Measurements from ENCODE around the gene MOV10. TPM values are rescaled to one million over a fixed set of nuclear protein-coding genes. Genes with fewer than 3 reads are reported as not detected.

MOV10 gene
- total and polyA plus RNA-seq, 9 of the 15 experiments (the other 6 are each of a cell fraction or from before 2014, with no cell fraction given): 16.7 to 105 (median 49.5) TPM

GRCh38 chr1:112712701-112713128 is 38.3 kb downstream of the MOV10 start:
- TF ChIP-seq GATAD2B (IDR thresholded peaks at IDR 0.05; ENCODE audit: borderline replicate concordance) (no peak), PKNOX1 (IDR thresholded peaks at IDR 0.05) (peak; percentile 62; the same call in 1 of the 2 replicates)
- no peak for DNase-seq (ENCODE audit: extremely low read depth in 1 of 4, low spot score in 3 of 4)
- no peaks in the 10 kb centered on the region for H4K20me1 ChIP-seq (replicated peaks; ENCODE audit: control insufficient read depth, insufficient read depth, low read length)
- no peak overlapping the region for H2AFZ ChIP-seq (ENCODE audit: low read depth, low read length)
- H3K4me2 ChIP-seq (ENCODE audit: insufficient read depth, low read length): no peak overlapping the region
- POLR2A ChIA-PET: interaction anchor here (0.7 kb wide), 1 partner anchor 95 kb away, joined by 3 read pairs; no protein-coding TSS in a partner anchor
- BruUV-seq (replicated peaks): TSS peak; percentile 38
- no peak overlapping the region for H3K27ac ChIP-seq (ENCODE audit: extremely low read depth, low read depth, low read length)
- in situ Hi-C loops (cut with MboI) (no loop called here), intact Hi-C loops (cut with micrococcal nuclease) (loop anchor here (10.0 kb wide), 1 partner anchor 432 kb away; no protein-coding TSS in a partner anchor)
- peak overlapping the region in 1 of 2 experiments; percentile 14; a peak in 1 of 4 replicates for H3K9ac ChIP-seq (ENCODE audit: insufficient read depth in 1 of 2, low read depth in 2 of 2, low read length in 2 of 2)
- CTCF ChIA-PET (ENCODE audit: low intra/inter-chr PET ratio): no interaction called here
- H3K9me3 ChIP-seq (replicated peaks; ENCODE audit: control insufficient read depth, insufficient read depth, low read depth, low read length): no peaks in the 10 kb centered on the region
- no peak overlapping the region for H3K4me3 ChIP-seq
- FAIRE-seq: no peak
- no peak for ATAC-seq
- no peaks in the 10 kb centered on the region for H3K9me1 ChIP-seq (ENCODE audit: control insufficient read depth, insufficient read depth, low read length)
- WGBS (ENCODE audit: insufficient coverage, low coverage, missing lambda C conversion rate): 65% methylated on average over 9 of the region's 9 CpGs
- H3K27me3 ChIP-seq (ENCODE audit: control insufficient read depth in 2 of 2, insufficient read depth in 2 of 2, low read length in 2 of 2): no peaks in the 10 kb centered on the region
- peaks cover 24 to 30% of the 10 kb centered on the region in 2 experiments; a peak in 4 of 5 replicates for H3K4me1 ChIP-seq (replicated peaks in 1 of 2; ENCODE audit: control insufficient read depth in 2 of 2, insufficient read depth in 2 of 2, low read length in 2 of 2)
- no peaks in the 10 kb centered on the region for H3K36me3 ChIP-seq (ENCODE audit: control insufficient read depth, insufficient read depth, low read length)
- no peaks in the 10 kb centered on the region for H3K79me2 ChIP-seq (ENCODE audit: control insufficient read depth, insufficient read depth, low read length)
